ENCODE results near the gene RIOX2.

The RIOX2 gene

GRCh38 chr3:97954228-97954827 lies 17.9 kb downstream of the RIOX2 start:
- DNase-seq (ENCODE audit: low read depth), result no peak

- DNase-seq (ENCODE audit: low read depth), result no peak
These were observed 19.4 kb downstream of the RIOX2 start for GRCh38 chr3:97952872-97953271.

GRCh38 chr3:97952280-97952679 lies 20.0 kb downstream of the RIOX2 start:
- no peak for DNase-seq (ENCODE audit: low read depth)

DNA sequence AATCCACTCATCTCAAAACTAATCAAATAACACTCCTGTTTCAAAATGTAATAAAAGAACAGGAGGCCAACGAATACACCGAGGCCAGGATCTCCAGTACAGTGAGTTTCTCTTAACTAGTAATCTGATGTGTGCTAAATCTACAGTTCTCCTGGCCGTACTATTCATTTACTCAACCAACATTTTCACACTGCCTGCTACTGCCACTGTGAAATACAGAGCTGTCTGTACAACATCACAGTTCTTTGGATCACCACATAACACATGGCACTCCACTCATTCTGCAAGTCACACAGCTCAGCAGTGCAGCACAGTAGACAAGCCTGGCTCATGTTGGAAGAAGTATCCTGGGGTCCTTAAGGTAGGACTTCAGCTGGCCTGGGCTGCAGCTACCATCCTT lies 21.9 kb downstream of the RIOX2 start:
- no peak for DNase-seq (ENCODE audit: low read depth)

DNA sequence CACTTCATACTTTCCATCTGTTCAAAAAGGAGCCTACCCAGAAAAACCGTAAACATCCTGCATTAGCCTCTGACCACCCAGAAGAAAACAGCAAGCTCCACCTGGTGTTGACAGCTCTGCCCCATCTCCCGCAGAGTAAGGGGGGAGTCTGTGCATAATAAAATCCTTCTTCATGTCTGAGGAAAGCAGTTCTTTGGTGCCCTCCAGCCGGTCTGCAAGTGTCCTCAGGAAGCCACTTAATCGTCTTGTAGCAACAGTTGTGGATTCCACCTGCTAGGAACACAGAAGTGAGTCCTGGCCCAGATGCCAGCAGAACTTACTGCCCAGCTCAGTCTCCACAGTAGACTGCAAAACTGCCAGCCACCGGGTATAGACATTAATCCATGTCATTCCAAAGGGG lies 22.5 kb downstream of the RIOX2 start:
- no peak for DNase-seq (ENCODE audit: low read depth)

GRCh38 chr3:97949110-97949485 lies 23.1 kb downstream of the RIOX2 start:
- no peak for DNase-seq (ENCODE audit: low read depth)

DNA sequence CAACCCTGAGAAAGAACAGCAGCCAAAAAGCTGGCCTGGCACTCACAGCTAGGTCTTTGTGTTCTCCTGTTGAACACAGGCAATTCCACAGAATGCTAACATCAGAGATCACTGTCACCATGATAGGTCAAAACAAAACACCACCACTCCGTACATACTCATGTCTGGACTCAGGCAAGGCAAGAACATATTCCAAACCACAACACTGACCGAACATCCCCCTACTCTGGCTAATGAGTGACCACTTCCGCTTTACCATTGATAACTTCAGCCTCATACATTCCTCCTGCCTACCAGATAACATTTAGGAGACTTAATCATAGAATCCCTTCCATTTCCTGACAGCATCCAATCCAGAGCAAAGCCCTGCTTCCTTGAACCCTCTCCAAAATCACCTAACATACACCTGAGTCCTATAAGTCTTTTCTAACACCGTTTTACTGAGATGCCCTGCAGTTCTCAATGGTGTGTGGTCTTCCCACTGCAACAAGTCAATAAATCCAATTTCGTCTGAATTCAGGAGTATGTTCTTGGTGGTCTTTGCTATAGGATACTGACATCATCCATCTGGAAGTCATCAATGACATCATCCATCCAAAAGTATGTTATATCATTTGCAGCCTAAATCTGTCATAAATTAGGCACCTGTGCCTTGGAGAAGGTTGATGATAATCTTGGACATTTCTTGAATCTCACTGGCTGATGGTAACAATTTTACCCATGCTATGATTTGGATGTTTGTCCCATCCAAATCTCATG lies 23.7 kb downstream of the RIOX2 start:
- no peak for DNase-seq (ENCODE audit: low read depth)

- no peak for DNase-seq (ENCODE audit: low read depth)
These were observed 29.3 kb downstream of the RIOX2 start for GRCh38 chr3:97942801-97943546.

- no peak for DNase-seq (ENCODE audit: low read depth)
These were observed 32.2 kb downstream of the RIOX2 start for GRCh38 chr3:97940034-97940433.

GRCh38 chr3:97939401-97939800 lies 32.8 kb downstream of the RIOX2 start:
- no peak for DNase-seq (ENCODE audit: low read depth)

GRCh38 chr3:97938444-97938843 lies 33.8 kb downstream of the RIOX2 start:
- no peak for DNase-seq (ENCODE audit: low read depth)

GRCh38 chr3:97937205-97937604 lies 35.0 kb downstream of the RIOX2 start:
- no peak for DNase-seq (ENCODE audit: low read depth)

- DNase-seq (ENCODE audit: low read depth), result no peak
These were observed 36.4 kb downstream of the RIOX2 start for GRCh38 chr3:97935842-97936241.

GRCh38 chr3:97934980-97935695 lies 37.1 kb downstream of the RIOX2 start:
- DNase-seq (ENCODE audit: low read depth), result no peak

DNA sequence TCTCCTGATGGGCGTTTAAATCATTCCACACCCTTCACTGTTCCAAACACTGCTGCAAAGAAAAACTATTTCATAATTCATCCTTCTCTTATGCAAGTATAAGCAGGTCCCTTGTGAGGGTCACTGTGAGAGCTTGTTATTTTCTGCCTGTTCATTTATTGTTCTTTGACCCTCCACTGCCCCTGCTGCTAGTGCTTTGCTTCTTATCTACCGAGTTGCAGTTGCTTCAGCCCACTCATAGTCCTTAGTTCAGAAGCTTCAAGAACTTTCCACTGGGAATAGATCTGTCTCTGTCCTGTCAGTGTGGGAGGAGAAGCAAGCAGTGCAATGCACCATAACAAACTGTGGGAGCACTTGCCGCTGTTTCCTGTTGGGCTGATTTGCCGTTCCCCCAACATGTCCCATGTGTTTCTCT lies 39.8 kb downstream of the RIOX2 start:
- no peak for DNase-seq (ENCODE audit: low read depth)

DNA sequence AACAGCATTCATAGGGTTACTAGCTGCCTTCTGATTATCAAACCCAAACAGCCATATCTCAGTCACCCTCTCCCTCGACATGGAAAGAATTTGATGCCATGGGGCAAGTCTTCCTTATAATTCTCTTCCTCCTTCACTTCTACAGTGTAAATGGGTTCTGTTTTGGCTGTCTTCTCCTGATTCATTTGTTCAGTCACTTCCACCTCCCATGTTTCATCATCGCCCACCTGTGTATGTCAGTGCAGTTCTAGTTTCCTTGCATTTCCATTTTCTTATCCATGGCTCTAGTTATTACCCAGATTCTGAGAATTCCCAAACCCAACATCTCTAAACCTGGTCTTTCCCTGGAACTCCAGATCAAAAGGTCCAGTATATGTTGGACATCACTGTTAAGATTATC lies 41.0 kb downstream of the RIOX2 start:
- DNase-seq (ENCODE audit: low read depth), result no peak

DNA sequence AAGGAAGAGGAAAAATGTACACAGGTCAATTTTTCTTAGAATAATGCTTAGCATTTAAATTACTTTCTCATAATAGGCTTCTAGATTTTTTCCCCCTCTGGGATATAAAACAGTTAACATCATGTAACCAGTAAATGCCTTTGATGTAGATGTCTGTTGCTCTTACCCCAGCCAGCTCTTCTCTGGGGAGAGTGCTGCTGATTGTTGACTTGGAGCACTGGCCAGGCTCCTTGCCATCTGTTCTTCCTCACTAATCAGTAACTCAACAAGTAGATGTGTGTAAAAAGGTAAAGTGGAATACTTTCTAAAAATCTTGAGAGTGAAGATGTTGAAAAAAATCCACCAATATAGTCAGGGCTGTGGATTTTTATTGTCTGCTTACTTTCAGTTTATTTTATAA lies 42.2 kb downstream of the RIOX2 start:
- no peak for DNase-seq (ENCODE audit: low read depth)

- no peak for DNase-seq (ENCODE audit: low read depth)
These were observed 43.2 kb downstream of the RIOX2 start for GRCh38 chr3:97928986-97929385.

DNA sequence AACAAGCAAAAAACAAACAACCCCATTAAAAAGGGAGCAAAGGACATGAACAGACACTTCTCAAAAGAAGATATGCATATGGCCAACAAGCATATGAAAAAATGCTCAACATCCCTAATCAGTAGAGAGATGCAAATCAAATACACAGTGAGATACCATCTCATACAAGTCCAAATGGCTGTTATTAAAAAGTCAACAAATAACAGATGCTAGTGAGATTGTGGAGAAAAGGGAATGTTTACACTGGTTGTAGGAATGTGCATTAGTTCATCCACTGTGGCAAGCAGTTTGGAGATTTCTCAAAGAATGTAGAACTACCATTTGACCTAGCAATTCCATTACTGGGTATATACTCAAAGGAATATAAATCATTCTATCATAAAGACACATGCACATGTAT lies 44.5 kb downstream of the RIOX2 start:
- no peak for DNase-seq (ENCODE audit: low read depth)

- no peak for DNase-seq (ENCODE audit: low read depth)
These were observed 54.3 kb downstream of the RIOX2 start for GRCh38 chr3:97917813-97918536.

- no peak for DNase-seq (ENCODE audit: low read depth)
These were observed 55.7 kb downstream of the RIOX2 start for GRCh38 chr3:97916576-97916975.

DNA sequence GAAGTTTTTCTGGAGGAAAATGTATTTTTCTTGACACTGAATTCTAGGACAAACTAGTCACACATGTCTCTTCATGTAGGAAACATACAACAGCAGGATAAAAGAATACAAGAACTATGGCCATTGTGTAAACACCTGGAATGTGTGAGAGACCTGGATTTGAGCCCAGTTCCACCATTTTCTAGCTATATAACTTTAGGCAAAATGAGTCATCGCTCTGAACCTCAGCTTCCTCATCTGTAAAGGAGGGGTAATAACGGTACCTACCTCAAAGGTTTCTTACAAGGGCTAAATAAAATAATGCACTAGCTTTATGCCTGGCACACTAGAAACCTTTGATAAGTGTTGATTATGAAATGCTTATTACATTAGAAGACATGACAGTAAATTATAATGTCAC lies 57.8 kb downstream of the RIOX2 start:
- DNase-seq (ENCODE audit: low read depth), result no peak

Data from stimulated activated CD4-positive, alpha-beta T cell treated with anti-CD3 and anti-CD28 coated beads, Interleukin-2, amount 100 ng/mL, for 4 hours (primary cell).